ENCODE measurements around the gene LCE2A. TPM values are rescaled to one million over a fixed set of nuclear protein-coding genes. Genes with fewer than 3 reads are reported as not detected.

LCE2A gene
- total RNA-seq, 2 donors from 2014 or later = not detected

- H3K9me3 ChIP-seq = no peaks in the 10 kb centered on the region
- DNase-seq = no peak
- H3K27me3 ChIP-seq = no peaks in the 10 kb centered on the region
- H3K27ac ChIP-seq = no peak overlapping the region
- no peak overlapping the region for H3K4me3 ChIP-seq
- H3K9ac ChIP-seq (ENCODE audit: low read depth in 2 of 2, low read length in 2 of 2) = no peak overlapping the region
- no peaks in the 10 kb centered on the region for H3K36me3 ChIP-seq
- TF ChIP-seq CTCF (IDR thresholded peaks at IDR 0.05) = no peak
- intact Hi-C loops (cut with DNase I) = no loop called here
- no peaks in the 10 kb centered on the region for H3K4me1 ChIP-seq
Observed at GRCh38 chr1:152725261-152725660, 27.1 kb downstream of the LCE2A start.

GRCh38 chr1:152728986-152729385 is 30.8 kb downstream of the LCE2A start:
- no peaks in the 10 kb centered on the region for H3K36me3 ChIP-seq
- H3K4me3 ChIP-seq = no peak overlapping the region
- H3K4me1 ChIP-seq = no peaks in the 10 kb centered on the region
- no peaks in the 10 kb centered on the region for H3K27me3 ChIP-seq
- no peak for TF ChIP-seq CTCF (IDR thresholded peaks at IDR 0.05)
- no peak for DNase-seq
- no peak overlapping the region for H3K9ac ChIP-seq (ENCODE audit: low read depth in 2 of 2, low read length in 2 of 2)
- intact Hi-C loops (cut with DNase I) = no loop called here
- no peaks in the 10 kb centered on the region for H3K9me3 ChIP-seq
- H3K27ac ChIP-seq = no peak overlapping the region

GRCh38 chr1:152735648-152736047 is 37.5 kb downstream of the LCE2A start:
- Histone ChIP-seq H3K4me3 (no peak overlapping the region), H3K4me1 (no peaks in the 10 kb centered on the region), H3K27ac (no peak overlapping the region), H3K36me3 (no peaks in the 10 kb centered on the region), H3K27me3 (no peaks in the 10 kb centered on the region), H3K9ac (ENCODE audit: low read depth in 2 of 2, low read length in 2 of 2) (no peak overlapping the region), H3K9me3 (no peaks in the 10 kb centered on the region)
- no peak for DNase-seq
- intact Hi-C loops (cut with DNase I) = no loop called here
- TF ChIP-seq CTCF (IDR thresholded peaks at IDR 0.05) = no peak

GRCh38 chr1:152737997-152738396 is 39.9 kb downstream of the LCE2A start:
- Histone ChIP-seq H3K4me1 (no peaks in the 10 kb centered on the region), H3K9me3 (no peaks in the 10 kb centered on the region), H3K4me3 (no peak overlapping the region), H3K27ac (no peak overlapping the region), H3K27me3 (no peaks in the 10 kb centered on the region), H3K9ac (ENCODE audit: low read depth in 2 of 2, low read length in 2 of 2) (no peak overlapping the region), H3K36me3 (no peaks in the 10 kb centered on the region)
- DNase-seq = no peak
- no peak for TF ChIP-seq CTCF (IDR thresholded peaks at IDR 0.05)
- intact Hi-C loops (cut with DNase I) = no loop called here

GRCh38 chr1:152739841-152740240 is 41.7 kb downstream of the LCE2A start:
- H3K36me3 ChIP-seq = no peaks in the 10 kb centered on the region

More at GRCh38 chr1:152739841-152740240, 41.7 kb downstream of the LCE2A start:
- H3K27me3 ChIP-seq = no peaks in the 10 kb centered on the region
- H3K27ac ChIP-seq = no peak overlapping the region
- DNase-seq = no peak
- intact Hi-C loops (cut with DNase I) = no loop called here
- no peak overlapping the region for H3K4me3 ChIP-seq
- H3K9ac ChIP-seq (ENCODE audit: low read depth in 2 of 2, low read length in 2 of 2) = no peak overlapping the region
- no peaks in the 10 kb centered on the region for H3K4me1 ChIP-seq
- H3K9me3 ChIP-seq = no peaks in the 10 kb centered on the region
- no peak for TF ChIP-seq CTCF (IDR thresholded peaks at IDR 0.05)
